Astrocyte of the cerebellum (primary cell): ENCODE results near the gene KCNMA1.

ENCODE experiments used
- DNase-seq: peaks from one replicate; pipeline ENCODE4 v3.0.0-alpha.2; 2011; ENCODE audit warnings: low read depth
- H3K4me3 ChIP-seq: 2 replicates; pipeline ENCODE4 v1.5.1; 2011; ENCODE audit warnings: mild to moderate bottlenecking, low read depth, low read length, moderate library complexity
- CTCF ChIP-seq: IDR thresholded peaks from 2 replicates; pipeline ENCODE4 v1.5.1; 2012; ENCODE audit warnings: low read length, low read depth, moderate library complexity, mild to moderate bottlenecking; ENCODE audit errors: missing control alignments
- in situ Hi-C: cut with HindIII; loops from 2 replicates; pipeline ENCODE4 v1.10.0; 2017; ENCODE audit warnings: low sequenced_read_pairs

KCNMA1 gene

DNA sequence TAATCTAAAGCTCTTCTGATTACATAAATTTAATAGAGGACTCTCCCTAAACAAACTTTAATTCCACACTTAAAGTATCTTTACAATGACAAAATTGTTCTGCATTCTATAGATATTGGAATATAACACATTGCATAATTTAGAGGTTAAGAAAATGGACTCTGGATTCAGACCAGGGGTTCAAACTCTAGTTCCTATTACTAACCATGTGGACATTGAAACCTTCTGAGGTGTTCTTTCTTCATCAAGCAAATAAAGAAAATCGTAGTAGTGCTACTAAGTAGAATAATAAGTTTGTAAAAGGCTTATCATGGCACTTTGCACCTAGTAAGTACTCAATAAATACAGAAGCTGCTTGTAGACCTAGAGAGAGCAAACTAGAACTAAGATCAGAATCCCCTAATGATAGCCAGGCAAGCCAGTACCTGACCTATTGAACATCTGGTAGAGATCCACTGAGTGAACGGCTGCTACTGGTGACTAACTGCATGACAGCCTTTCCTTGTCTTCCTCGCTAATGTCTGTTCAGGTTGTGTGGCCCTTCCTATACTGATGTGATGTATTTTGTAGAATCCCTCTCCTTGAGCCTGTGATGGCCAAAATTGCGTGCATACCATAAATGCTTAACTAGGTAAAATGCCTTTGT, 430.3 kb downstream of the KCNMA1 start:
- no peak for DNase-seq
- H3K4me3 ChIP-seq, result no peak overlapping the region
- in situ Hi-C loops, result no loop called here
- no peak for TF ChIP-seq CTCF

DNA sequence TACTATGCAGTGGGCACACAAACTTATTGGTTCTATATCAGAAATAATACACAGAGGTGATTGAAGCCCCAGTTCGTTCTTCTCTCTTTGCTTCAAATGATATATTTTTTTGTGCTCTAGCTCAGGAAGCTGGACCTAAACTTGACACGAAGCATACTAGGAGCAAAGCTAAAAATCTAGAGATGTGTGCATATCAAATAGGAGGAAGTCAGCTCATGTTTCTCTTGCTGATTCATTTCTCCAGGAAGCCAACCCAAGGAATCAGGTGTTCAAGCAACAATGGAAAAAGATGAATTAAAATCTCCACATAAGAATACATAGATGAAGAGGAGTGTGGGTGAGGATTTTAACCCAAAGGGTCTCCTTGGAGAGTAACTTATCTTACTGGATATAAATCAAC, 432.5 kb downstream of the KCNMA1 start:
- no peak for TF ChIP-seq CTCF
- no peak overlapping the region for H3K4me3 ChIP-seq
- no peak for DNase-seq
- in situ Hi-C loops, result no loop called here

GRCh38 chr10:77204171-77204570, 433.4 kb downstream of the KCNMA1 start:
- H3K4me3 ChIP-seq, result no peak overlapping the region
- in situ Hi-C loops, result no loop called here
- no peak for DNase-seq
- no peak for TF ChIP-seq CTCF

DNA sequence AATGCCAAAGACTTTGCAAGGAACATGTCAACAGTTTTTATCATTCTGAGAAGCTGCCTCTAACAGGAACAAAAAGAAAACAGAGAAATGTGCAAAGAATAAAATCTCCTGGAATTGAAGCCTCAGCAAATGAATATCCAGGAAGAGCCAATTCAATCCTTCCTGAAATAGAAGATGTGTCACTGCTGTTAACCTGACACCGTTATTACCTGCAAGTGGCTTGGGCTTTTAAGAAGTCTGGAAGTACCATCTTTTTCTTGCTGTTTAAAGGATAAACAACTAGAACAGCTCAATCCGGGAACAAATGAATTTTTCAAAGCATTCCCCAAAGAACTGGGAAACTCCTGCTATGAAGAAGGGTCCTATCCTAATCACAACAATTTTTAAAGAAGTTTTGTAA, 434.8 kb downstream of the KCNMA1 start:
- H3K4me3 ChIP-seq, result no peak overlapping the region
- TF ChIP-seq CTCF, result no peak
- in situ Hi-C loops, result no loop called here
- DNase-seq, result no peak

- in situ Hi-C loops, result no loop called here
- no peak for DNase-seq
- TF ChIP-seq CTCF, result no peak
- no peak overlapping the region for H3K4me3 ChIP-seq
These were observed 436.2 kb downstream of the KCNMA1 start for GRCh38 chr10:77201135-77202106.

GRCh38 chr10:77197544-77197943, 440.1 kb downstream of the KCNMA1 start:
- no peak for DNase-seq
- in situ Hi-C loops, result no loop called here
- H3K4me3 ChIP-seq, result no peak overlapping the region
- TF ChIP-seq CTCF, result no peak
